Activated CD4-positive, alpha-beta memory T cell treated with anti-CD3 and anti-CD28 coated beads for 36 hours (primary cell): ENCODE results near the gene CADPS. TPM values are rescaled to one million over a fixed set of nuclear protein-coding genes. Genes with fewer than 3 reads are reported as not detected.

ENCODE experiments used
- CTCF ChIA-PET: fragments of 350-600 bp; sonication (Branson Sonifier 250); formaldehyde crosslinking; loops from one replicate; lab custom pipeline; 2021; ENCODE audit warnings: antibody characterized with exemption, inconsistent platforms; lab: Charles Lee
- POLR2A ChIA-PET: fragments of 350-600 bp; sonication (Branson Sonifier 250); formaldehyde crosslinking; loops from one replicate; lab custom pipeline; 2021; ENCODE audit warnings: antibody characterized with exemption; lab: Charles Lee
- DNase-seq: peaks from one replicate; pipeline ENCODE4 v3.0.0-alpha.2; 2020
- H3K27ac Mint-ChIP-seq: one replicate; pipeline ENCODE4 v1.8.0; 2021; ENCODE audit warnings: mixed read lengths
- H3K27me3 Mint-ChIP-seq: one replicate; pipeline ENCODE4 v1.8.0; 2021; ENCODE audit warnings: mixed read lengths
- H3K36me3 Mint-ChIP-seq: one replicate; pipeline ENCODE4 v1.8.0; 2021; ENCODE audit warnings: mixed read lengths
- H3K4me1 Mint-ChIP-seq: one replicate; pipeline ENCODE4 v1.8.0; 2021; ENCODE audit warnings: low read depth, mixed read lengths
- H3K4me3 Mint-ChIP-seq: one replicate; pipeline ENCODE4 v1.8.0; 2021; ENCODE audit warnings: mild to moderate bottlenecking, mixed read lengths
- H3K9me3 Mint-ChIP-seq: one replicate; pipeline ENCODE4 v1.8.0; 2021; ENCODE audit warnings: mixed read lengths
- intact Hi-C: fragments of 100-400 bp; cut with micrococcal nuclease; formaldehyde crosslinking; loops from one replicate; pipeline ENCODE4 v1.15.1; 2023
- total RNA-seq, 2 experiments: library from RNA; stranded (reverse); gene quantifications; one replicate each; pipeline ENCODE4 v1.2.3, GENCODE V29; 2021

Gene CADPS
- total RNA-seq, 2 experiments from 2014 or later: not detected

GRCh38 chr3:62795978-62796657 lies 79.1 kb downstream of the CADPS start:
- POLR2A ChIA-PET: no interaction called here
- CTCF ChIA-PET: no interaction called here
- intact Hi-C loops: no loop called here

GRCh38 chr3:62793946-62794345 lies 81.3 kb downstream of the CADPS start:
- intact Hi-C loops: no loop called here
- CTCF ChIA-PET: no interaction called here
- H3K4me1 Mint-ChIP-seq: no peaks in the 10 kb centered on the region
- no peaks in the 10 kb centered on the region for H3K9me3 Mint-ChIP-seq
- no peaks in the 10 kb centered on the region for H3K36me3 Mint-ChIP-seq
- POLR2A ChIA-PET: no interaction called here
- no peak overlapping the region for H3K4me3 Mint-ChIP-seq
- no peaks in the 10 kb centered on the region for H3K27me3 Mint-ChIP-seq
- H3K27ac Mint-ChIP-seq: no peak overlapping the region
- no peak for DNase-seq

More at GRCh38 chr3:62795978-62796657, 79.1 kb downstream of the CADPS start:
- Mint-ChIP-seq H3K9me3 (no peaks in the 10 kb centered on the region), H3K27me3 (no peaks in the 10 kb centered on the region), H3K4me3 (no peak overlapping the region), H3K27ac (no peak overlapping the region), H3K4me1 (no peaks in the 10 kb centered on the region), H3K36me3 (no peaks in the 10 kb centered on the region)
- DNase-seq: no peak

GRCh38 chr3:62785384-62785783 lies 89.8 kb downstream of the CADPS start:
- POLR2A ChIA-PET: no interaction called here
- intact Hi-C loops: no loop called here
- H3K36me3 Mint-ChIP-seq: no peaks in the 10 kb centered on the region
- no peak overlapping the region for H3K4me3 Mint-ChIP-seq
- H3K27me3 Mint-ChIP-seq: no peaks in the 10 kb centered on the region
- no peak for DNase-seq
- H3K9me3 Mint-ChIP-seq: no peaks in the 10 kb centered on the region
- H3K27ac Mint-ChIP-seq: no peak overlapping the region
- H3K4me1 Mint-ChIP-seq: no peaks in the 10 kb centered on the region
- CTCF ChIA-PET: no interaction called here

- Mint-ChIP-seq H3K9me3 (no peaks in the 10 kb centered on the region), H3K4me3 (no peak overlapping the region), H3K27ac (no peak overlapping the region), H3K27me3 (no peaks in the 10 kb centered on the region), H3K4me1 (no peaks in the 10 kb centered on the region), H3K36me3 (no peaks in the 10 kb centered on the region)
- ChIA-PET POLR2A (no interaction called here), CTCF (no interaction called here)
- DNase-seq: no peak
- intact Hi-C loops: no loop called here
Measured at GRCh38 chr3:62781121-62781520, 94.1 kb downstream of the CADPS start.

GRCh38 chr3:62777674-62778073 lies 97.5 kb downstream of the CADPS start:
- CTCF ChIA-PET: no interaction called here
- no peak overlapping the region for H3K27ac Mint-ChIP-seq
- no peaks in the 10 kb centered on the region for H3K27me3 Mint-ChIP-seq
- intact Hi-C loops: no loop called here
- H3K36me3 Mint-ChIP-seq: no peaks in the 10 kb centered on the region
- no peaks in the 10 kb centered on the region for H3K9me3 Mint-ChIP-seq
- DNase-seq: no peak
- POLR2A ChIA-PET: no interaction called here
- H3K4me3 Mint-ChIP-seq: no peak overlapping the region
- H3K4me1 Mint-ChIP-seq: no peaks in the 10 kb centered on the region

GRCh38 chr3:62777130-62777529 lies 98.1 kb downstream of the CADPS start:
- no peaks in the 10 kb centered on the region for H3K4me1 Mint-ChIP-seq

GRCh38 chr3:62774221-62774620 lies 101.0 kb downstream of the CADPS start:
- ChIA-PET POLR2A (no interaction called here), CTCF (no interaction called here)
- Mint-ChIP-seq H3K4me3 (no peak overlapping the region), H3K36me3 (no peaks in the 10 kb centered on the region), H3K9me3 (no peaks in the 10 kb centered on the region), H3K27ac (no peak overlapping the region), H3K27me3 (no peaks in the 10 kb centered on the region), H3K4me1 (no peaks in the 10 kb centered on the region)
- no peak for DNase-seq
- intact Hi-C loops: no loop called here

More at GRCh38 chr3:62777130-62777529, 98.1 kb downstream of the CADPS start:
- Mint-ChIP-seq H3K4me3 (no peak overlapping the region), H3K27me3 (no peaks in the 10 kb centered on the region), H3K27ac (no peak overlapping the region), H3K9me3 (no peaks in the 10 kb centered on the region), H3K36me3 (no peaks in the 10 kb centered on the region)
- CTCF ChIA-PET: no interaction called here
- DNase-seq: no peak
- POLR2A ChIA-PET: no interaction called here
- intact Hi-C loops: no loop called here

GRCh38 chr3:62771331-62772072 lies 103.7 kb downstream of the CADPS start:
- POLR2A ChIA-PET: no interaction called here
- Mint-ChIP-seq H3K36me3 (no peaks in the 10 kb centered on the region), H3K4me3 (no peak overlapping the region), H3K9me3 (no peaks in the 10 kb centered on the region), H3K27me3 (no peaks in the 10 kb centered on the region), H3K27ac (no peak overlapping the region), H3K4me1 (no peaks in the 10 kb centered on the region)
- no peak for DNase-seq
- intact Hi-C loops: no loop called here
- CTCF ChIA-PET: no interaction called here

GRCh38 chr3:62768896-62769295 lies 106.3 kb downstream of the CADPS start:
- CTCF ChIA-PET: no interaction called here
- Mint-ChIP-seq H3K4me3 (no peak overlapping the region), H3K27me3 (no peaks in the 10 kb centered on the region), H3K27ac (no peak overlapping the region), H3K9me3 (no peaks in the 10 kb centered on the region), H3K36me3 (no peaks in the 10 kb centered on the region), H3K4me1 (no peaks in the 10 kb centered on the region)
- no peak for DNase-seq
- POLR2A ChIA-PET: no interaction called here
- intact Hi-C loops: no loop called here

- H3K4me1 Mint-ChIP-seq: no peaks in the 10 kb centered on the region
- intact Hi-C loops: no loop called here
- CTCF ChIA-PET: no interaction called here
- POLR2A ChIA-PET: no interaction called here
- H3K27me3 Mint-ChIP-seq: no peaks in the 10 kb centered on the region
- H3K36me3 Mint-ChIP-seq: no peaks in the 10 kb centered on the region
- H3K4me3 Mint-ChIP-seq: no peak overlapping the region
- no peak for DNase-seq
- no peak overlapping the region for H3K27ac Mint-ChIP-seq
- no peaks in the 10 kb centered on the region for H3K9me3 Mint-ChIP-seq
Measured at GRCh38 chr3:62761711-62762110, 113.5 kb downstream of the CADPS start.

GRCh38 chr3:62761311-62761710 lies 113.9 kb downstream of the CADPS start:
- intact Hi-C loops: no loop called here
- no peak for DNase-seq
- no peaks in the 10 kb centered on the region for H3K9me3 Mint-ChIP-seq
- H3K4me1 Mint-ChIP-seq: no peaks in the 10 kb centered on the region
- ChIA-PET CTCF (no interaction called here), POLR2A (no interaction called here)
- no peaks in the 10 kb centered on the region for H3K27me3 Mint-ChIP-seq
- no peak overlapping the region for H3K27ac Mint-ChIP-seq
- H3K36me3 Mint-ChIP-seq: no peaks in the 10 kb centered on the region
- no peak overlapping the region for H3K4me3 Mint-ChIP-seq

- Mint-ChIP-seq H3K36me3 (no peaks in the 10 kb centered on the region), H3K27ac (no peak overlapping the region), H3K4me1 (no peaks in the 10 kb centered on the region), H3K4me3 (no peak overlapping the region), H3K27me3 (no peaks in the 10 kb centered on the region), H3K9me3 (no peaks in the 10 kb centered on the region)
- ChIA-PET POLR2A (no interaction called here), CTCF (no interaction called here)
- intact Hi-C loops: no loop called here
- DNase-seq: no peak
Measured at GRCh38 chr3:62758296-62759066, 116.7 kb downstream of the CADPS start.
